Loucy (cell line): ENCODE results near the gene MAMLD1.

ENCODE experiments used
- H2AFZ ChIP-seq: fragments of 200-600 bp; sonication (generic); 2 replicates; pipeline ENCODE4 v1.6.0; 2016; ENCODE audit warnings: antibody characterized with exemption, mild to moderate bottlenecking, low read length, moderate library complexity
- H3F3A ChIP-seq: fragments of 200-600 bp; 2 replicates; pipeline ENCODE4 v1.6.0; 2016; ENCODE audit warnings: antibody characterized with exemption, low read depth, mild to moderate bottlenecking
- H3K27me3 ChIP-seq: fragments of 200-600 bp; sonication (generic); 2 replicates; pipeline ENCODE4 v1.6.1; 2014; ENCODE audit warnings: low read length, mild to moderate bottlenecking; ENCODE audit not compliant: insufficient read depth, poor library complexity, severe bottlenecking
- H3K36me3 ChIP-seq: fragments of 200-600 bp; sonication (generic); 2 replicates; pipeline ENCODE4 v1.6.1; 2016; ENCODE audit warnings: low read length; ENCODE audit not compliant: insufficient read depth
- H3K4me1 ChIP-seq: fragments of 200-600 bp; sonication (generic); 2 replicates; pipeline ENCODE4 v1.5.1; 2014; ENCODE audit warnings: low read length, mild to moderate bottlenecking; ENCODE audit not compliant: insufficient read depth, poor library complexity, severe bottlenecking
- H3K4me2 ChIP-seq: fragments of 200-600 bp; sonication (generic); 2 replicates; pipeline ENCODE4 v1.6.0; 2014; ENCODE audit warnings: antibody characterized with exemption, low read length, low read depth, mild to moderate bottlenecking; ENCODE audit not compliant: poor library complexity, severe bottlenecking
- H3K4me3 ChIP-seq: fragments of 200-600 bp; sonication (generic); 2 replicates; pipeline ENCODE4 v1.5.1; 2014; ENCODE audit warnings: low read length, mild to moderate bottlenecking, mixed read lengths; ENCODE audit not compliant: poor library complexity, severe bottlenecking
- H3K79me2 ChIP-seq: fragments of 200-600 bp; sonication (generic); 2 replicates; pipeline ENCODE4 v1.6.1; 2014; ENCODE audit warnings: low read length; ENCODE audit not compliant: insufficient read depth
- H3K9ac ChIP-seq: fragments of 200-600 bp; sonication (generic); 2 replicates; pipeline ENCODE4 v1.6.0; 2014; ENCODE audit warnings: mild to moderate bottlenecking, low read depth, low read length, moderate library complexity; ENCODE audit not compliant: poor library complexity, severe bottlenecking
- H3K9me2 ChIP-seq: fragments of 200-600 bp; sonication (generic); replicated peaks from 2 replicates; pipeline ENCODE4 v1.6.1; 2016; ENCODE audit warnings: low read depth, low read length, mixed read lengths
- H3K9me3 ChIP-seq: fragments of 200-600 bp; sonication (generic); 2 replicates; pipeline ENCODE4 v1.6.1; 2014; ENCODE audit warnings: mild to moderate bottlenecking, antibody characterized with exemption, low read length, low read depth; ENCODE audit not compliant: insufficient read depth
- H4K20me1 ChIP-seq: fragments of 200-600 bp; sonication (generic); 2 replicates; pipeline ENCODE4 v1.6.0; 2014; ENCODE audit warnings: antibody characterized with exemption, low read length, mild to moderate bottlenecking; ENCODE audit not compliant: insufficient read depth, poor library complexity, severe bottlenecking
- CTCF ChIP-seq: fragments of 200-600 bp; sonication (generic); conservative IDR thresholded peaks from 2 replicates; pipeline ENCODE4 v1.5.1; 2014; ENCODE audit warnings: mild to moderate bottlenecking, antibody characterized with exemption, low read length
- EZH2phosphoT487 ChIP-seq: fragments of 200-600 bp; IDR thresholded peaks from 2 replicates; pipeline ENCODE4 v1.6.1; 2018; ENCODE audit warnings: antibody characterized with exemption, mild to moderate bottlenecking, moderate library complexity, borderline replicate concordance

The MAMLD1 gene

DNA sequence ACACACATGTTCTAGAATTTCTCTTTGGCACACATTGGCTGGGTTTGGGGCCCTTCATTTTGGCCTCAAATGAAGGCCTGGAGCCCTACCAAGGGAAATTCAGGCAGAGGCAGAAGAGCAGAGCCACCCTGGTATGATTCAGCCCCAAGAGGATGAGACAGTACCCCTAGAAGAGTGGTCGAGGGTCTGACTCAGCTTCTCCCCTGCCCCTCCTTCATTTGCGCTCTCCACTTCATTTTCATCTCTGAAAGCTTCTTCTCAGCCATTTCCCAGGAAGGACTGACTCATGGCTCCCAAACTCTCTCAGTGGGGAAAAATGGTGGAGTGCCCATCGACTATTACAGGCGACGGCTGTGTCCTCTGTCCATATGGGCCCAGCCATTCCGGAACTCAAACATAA lies 43.5 kb downstream of the MAMLD1 start:
- TF ChIP-seq CTCF: no peak
- TF ChIP-seq EZH2phosphoT487: no peak
- H3K4me3 ChIP-seq: no peak overlapping the region
- H3K27me3 ChIP-seq: no peaks in the 10 kb centered on the region
- H3K79me2 ChIP-seq: no peaks in the 10 kb centered on the region
- H4K20me1 ChIP-seq: no peaks in the 10 kb centered on the region
- H2AFZ ChIP-seq: no peak overlapping the region
- no peaks in the 10 kb centered on the region for H3K9me3 ChIP-seq
- no peaks in the 10 kb centered on the region for H3K36me3 ChIP-seq
- no peak overlapping the region for H3K4me2 ChIP-seq
- H3K4me1 ChIP-seq: peaks cover 22% of the 10 kb centered on the region
- H3K9me2 ChIP-seq: no peaks in the 10 kb centered on the region
- H3K9ac ChIP-seq: no peak overlapping the region
- H3F3A ChIP-seq: no peaks in the 10 kb centered on the region

GRCh38 chrX:150408007-150408406 lies 44.9 kb downstream of the MAMLD1 start:
- no peaks in the 10 kb centered on the region for H3K79me2 ChIP-seq

GRCh38 chrX:150408561-150408960 lies 45.4 kb downstream of the MAMLD1 start:
- H3K9me2 ChIP-seq: no peaks in the 10 kb centered on the region
- no peaks in the 10 kb centered on the region for H3F3A ChIP-seq
- peaks cover 29% of the 10 kb centered on the region for H3K4me1 ChIP-seq
- TF ChIP-seq EZH2phosphoT487: no peak
- no peak for TF ChIP-seq CTCF
- no peak overlapping the region for H2AFZ ChIP-seq
- no peaks in the 10 kb centered on the region for H4K20me1 ChIP-seq
- H3K27me3 ChIP-seq: no peaks in the 10 kb centered on the region
- H3K4me2 ChIP-seq: no peak overlapping the region
- H3K9ac ChIP-seq: no peak overlapping the region
- H3K79me2 ChIP-seq: no peaks in the 10 kb centered on the region
- H3K9me3 ChIP-seq: no peaks in the 10 kb centered on the region
- no peaks in the 10 kb centered on the region for H3K36me3 ChIP-seq
- no peak overlapping the region for H3K4me3 ChIP-seq

More at GRCh38 chrX:150408007-150408406, 44.9 kb downstream of the MAMLD1 start:
- TF ChIP-seq CTCF (no peak), EZH2phosphoT487 (no peak)
- Histone ChIP-seq H3F3A (no peaks in the 10 kb centered on the region), H4K20me1 (no peaks in the 10 kb centered on the region), H3K9ac (no peak overlapping the region), H3K9me3 (no peaks in the 10 kb centered on the region), H3K9me2 (no peaks in the 10 kb centered on the region), H3K36me3 (no peaks in the 10 kb centered on the region), H3K4me2 (no peak overlapping the region), H3K4me3 (no peak overlapping the region), H3K27me3 (no peaks in the 10 kb centered on the region), H3K4me1 (peaks cover 23% of the 10 kb centered on the region), H2AFZ (no peak overlapping the region)
